Mononuclear cell (primary cell): Measurements from ENCODE around the gene CALML3. TPM values are rescaled to one million over a fixed set of nuclear protein-coding genes. Genes with fewer than 3 reads are reported as not detected.
"Not testable (repeated sequence)": the region's sequence is repeated elsewhere in the genome, so short reads cannot be mapped to it uniquely, and the experiment has no call there.

ENCODE experiments used
- H3K27me3 ChIP-seq: 2 replicates; pipeline ENCODE4 v1.6.0; 2011; ENCODE audit warnings: low read length, control low read depth; ENCODE audit not compliant: insufficient read depth
- H3K4me1 ChIP-seq: 2 replicates; pipeline ENCODE4 v1.5.1; 2011; ENCODE audit warnings: mild to moderate bottlenecking, low read length, control low read depth; ENCODE audit not compliant: insufficient read depth
- H3K4me3 ChIP-seq: 2 replicates; pipeline ENCODE4 v1.5.1; 2011; ENCODE audit warnings: mild to moderate bottlenecking, low read length, moderate library complexity
- H3K9me3 ChIP-seq: 2 replicates; pipeline ENCODE4 v1.5.1; 2011; ENCODE audit warnings: low read depth, mild to moderate bottlenecking, control low read depth, low read length
- total RNA-seq: library from RNA; depleted of rRNA; stranded (reverse); fragments of >200 nt; gene quantifications from one replicate; pipeline ENCODE4 v1.2.3, GENCODE V29; 2012

CALML3 gene
- not detected for total RNA-seq

DNA sequence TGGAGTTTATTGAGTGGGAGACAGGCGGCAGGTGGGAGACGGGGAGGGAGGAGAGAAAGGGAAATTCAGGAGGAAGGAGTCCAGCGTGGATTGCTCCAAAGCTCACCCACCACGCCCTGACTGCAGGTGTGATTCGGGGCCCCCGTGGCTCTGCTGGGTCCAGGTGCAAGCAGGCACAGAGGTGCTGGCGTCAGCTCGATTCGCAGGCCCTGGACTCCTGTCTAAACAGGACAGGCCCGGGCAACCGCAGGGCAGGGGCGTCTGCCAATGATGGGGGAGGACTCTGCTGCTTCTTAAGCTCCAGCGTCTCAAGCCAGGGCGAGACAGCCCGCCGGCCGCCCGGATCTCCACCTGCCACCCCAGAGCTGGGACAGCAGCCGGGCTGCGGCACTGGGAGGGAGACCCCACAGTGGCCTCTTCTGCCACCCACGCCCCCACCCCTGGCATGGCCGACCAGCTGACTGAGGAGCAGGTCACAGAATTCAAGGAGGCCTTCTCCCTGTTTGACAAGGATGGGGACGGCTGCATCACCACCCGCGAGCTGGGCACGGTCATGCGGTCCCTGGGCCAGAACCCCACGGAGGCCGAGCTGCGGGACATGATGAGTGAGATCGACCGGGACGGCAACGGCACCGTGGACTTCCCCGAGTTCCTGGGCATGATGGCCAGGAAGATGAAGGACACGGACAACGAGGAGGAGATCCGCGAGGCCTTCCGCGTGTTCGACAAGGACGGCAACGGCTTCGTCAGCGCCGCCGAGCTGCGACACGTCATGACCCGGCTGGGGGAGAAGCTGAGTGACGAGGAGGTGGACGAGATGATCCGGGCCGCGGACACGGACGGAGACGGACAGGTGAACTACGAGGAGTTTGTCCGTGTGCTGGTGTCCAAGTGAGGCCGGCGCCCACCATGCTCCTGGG lies at the start of gene CALML3:
TSS of gene CALML3 (plus strand) at position 321 of the 920 bp plus-strand sequence. CDS start at position 446, 125 bp downstream.
- no peaks in the 10 kb centered on the region for H3K9me3 ChIP-seq
- H3K4me1 ChIP-seq, result no peaks in the 10 kb centered on the region

GRCh38 chr10:5475088-5475487 lies 49.7 kb upstream of the CALML3 start:
- H3K27me3 ChIP-seq, H3K4me3 ChIP-seq, H3K4me1 ChIP-seq, H3K9me3 ChIP-seq: not testable (repeated sequence)

More for the DNA sequence above, at the start of gene CALML3:
- H3K4me3 ChIP-seq, result no peak within 1 kb of the TSS
- no peaks in the 10 kb centered on the region for H3K27me3 ChIP-seq

DNA sequence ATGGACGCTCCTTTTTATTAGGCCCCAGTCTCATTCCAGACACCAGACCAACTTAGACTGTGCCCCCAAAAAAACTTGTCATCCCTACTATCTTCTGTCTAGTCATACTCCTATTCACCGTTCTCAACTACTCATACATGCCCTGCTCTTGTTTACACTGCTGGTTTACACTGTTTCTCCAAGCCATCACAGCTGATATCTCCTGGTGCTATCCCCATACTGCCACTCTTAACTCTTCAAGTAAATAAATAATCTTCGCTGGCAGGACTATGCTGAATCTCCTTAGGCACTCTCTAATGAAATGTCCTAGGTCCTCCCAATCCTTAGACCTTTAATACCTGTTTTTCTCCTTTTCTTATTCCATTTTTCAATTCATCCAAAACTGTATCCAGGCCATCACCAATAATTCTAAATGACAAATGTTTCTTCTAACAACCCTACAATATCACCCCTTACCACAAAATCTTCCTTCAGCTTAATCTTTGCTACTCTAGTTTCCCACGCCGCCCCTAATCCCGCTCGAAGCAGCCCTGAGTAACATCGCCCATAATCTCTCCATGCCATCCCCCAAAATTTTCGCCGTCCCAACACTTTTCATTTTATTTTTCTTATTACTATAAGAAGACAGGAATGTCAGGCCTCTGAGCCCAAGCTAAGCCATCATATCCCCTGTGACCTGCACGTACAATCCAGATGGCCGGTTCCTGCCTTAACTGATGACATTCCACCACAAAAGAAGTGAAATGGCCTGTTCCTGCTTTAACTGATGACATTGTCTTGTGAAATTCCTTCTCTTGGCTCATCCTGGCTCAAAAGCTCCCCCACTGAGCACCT lies 48.6 kb upstream of the CALML3 start:
- H3K4me3 ChIP-seq, result not testable (repeated sequence)

DNA sequence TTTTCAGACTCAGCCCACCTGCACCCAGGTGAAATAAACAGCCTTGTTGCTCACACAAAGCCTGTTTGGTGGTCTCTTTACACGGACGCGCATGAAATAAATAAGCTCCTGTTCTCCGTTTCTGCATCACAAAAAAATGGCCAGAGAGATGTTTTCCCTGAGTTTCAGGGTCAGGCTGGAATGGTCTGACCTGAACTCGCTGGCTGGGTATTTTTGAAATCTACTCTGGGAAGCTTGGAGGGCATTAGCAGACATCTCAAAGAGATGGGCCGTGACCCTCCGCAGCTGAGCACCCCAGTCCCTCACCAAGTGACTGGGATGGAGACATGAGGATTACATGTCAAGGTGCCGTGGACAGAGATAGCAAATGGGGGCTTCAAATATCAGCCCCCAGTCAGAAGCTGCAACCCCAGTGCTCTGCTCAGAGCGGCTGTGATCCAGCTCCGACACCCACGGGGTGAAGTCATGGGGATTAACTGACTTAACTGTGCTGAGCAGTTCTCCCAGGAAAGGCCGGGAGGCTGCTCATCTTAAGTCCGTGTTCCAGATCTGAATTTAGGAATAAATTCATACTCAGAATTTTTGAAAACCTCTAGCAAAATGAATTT lies 47.7 kb upstream of the CALML3 start:
- H3K4me1 ChIP-seq, result no peaks in the 10 kb centered on the region
- H3K4me3 ChIP-seq, result no peak overlapping the region
- H3K27me3 ChIP-seq, result no peaks in the 10 kb centered on the region
- no peaks in the 10 kb centered on the region for H3K9me3 ChIP-seq

More for the DNA sequence above, 48.6 kb upstream of the CALML3 start:
- not testable (repeated sequence) for H3K9me3 ChIP-seq, H3K27me3 ChIP-seq, H3K4me1 ChIP-seq

DNA sequence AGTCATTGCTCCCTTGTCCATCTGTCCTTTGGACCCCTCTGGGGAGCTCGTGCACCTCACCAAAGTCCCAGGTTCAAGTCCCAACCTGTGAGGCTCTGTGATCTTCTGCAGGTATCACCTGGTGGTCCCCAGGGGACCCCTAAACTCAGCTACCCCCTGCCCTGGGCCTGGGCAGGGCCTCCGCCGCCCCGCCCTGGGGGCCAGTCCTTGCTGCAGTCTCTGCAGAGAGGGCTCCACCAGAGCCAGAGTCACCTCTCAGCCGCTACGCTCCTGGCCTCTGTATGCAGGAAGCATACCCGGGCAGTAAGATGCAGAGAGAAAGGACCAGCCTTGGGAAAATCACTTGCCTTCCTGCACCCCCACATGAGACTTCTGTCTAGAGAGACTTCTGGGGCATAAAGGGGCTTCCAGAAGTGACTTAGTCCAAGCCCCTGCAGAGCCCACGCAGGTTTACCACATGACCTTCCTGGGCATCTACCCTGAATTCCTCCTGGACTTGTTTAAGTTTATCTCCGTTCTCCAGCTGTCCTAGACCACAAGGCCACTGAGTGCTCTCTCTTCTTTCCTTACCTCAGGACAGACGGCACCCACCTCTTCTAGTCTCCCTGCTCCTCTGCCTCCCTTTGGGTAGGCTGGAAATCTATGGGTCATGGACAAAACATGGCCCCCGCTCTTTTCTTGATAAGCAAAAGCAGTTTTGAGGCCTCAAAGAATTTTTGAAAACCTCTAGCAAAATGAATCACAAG lies 46.6 kb upstream of the CALML3 start:
- H3K27me3 ChIP-seq, result no peaks in the 10 kb centered on the region
- H3K9me3 ChIP-seq, result no peaks in the 10 kb centered on the region
- H3K4me1 ChIP-seq, result no peaks in the 10 kb centered on the region
- H3K4me3 ChIP-seq, result no peak overlapping the region

GRCh38 chr10:5478694-5479305 lies 46.0 kb upstream of the CALML3 start:
- H3K4me1 ChIP-seq, result no peaks in the 10 kb centered on the region
- no peaks in the 10 kb centered on the region for H3K9me3 ChIP-seq
- no peaks in the 10 kb centered on the region for H3K27me3 ChIP-seq
- no peak overlapping the region for H3K4me3 ChIP-seq

- Histone ChIP-seq H3K4me1 (no peaks in the 10 kb centered on the region), H3K9me3 (no peaks in the 10 kb centered on the region), H3K27me3 (no peaks in the 10 kb centered on the region), H3K4me3 (no peak overlapping the region)
Observed at GRCh38 chr10:5479481-5480161, 45.1 kb upstream of the CALML3 start.

DNA sequence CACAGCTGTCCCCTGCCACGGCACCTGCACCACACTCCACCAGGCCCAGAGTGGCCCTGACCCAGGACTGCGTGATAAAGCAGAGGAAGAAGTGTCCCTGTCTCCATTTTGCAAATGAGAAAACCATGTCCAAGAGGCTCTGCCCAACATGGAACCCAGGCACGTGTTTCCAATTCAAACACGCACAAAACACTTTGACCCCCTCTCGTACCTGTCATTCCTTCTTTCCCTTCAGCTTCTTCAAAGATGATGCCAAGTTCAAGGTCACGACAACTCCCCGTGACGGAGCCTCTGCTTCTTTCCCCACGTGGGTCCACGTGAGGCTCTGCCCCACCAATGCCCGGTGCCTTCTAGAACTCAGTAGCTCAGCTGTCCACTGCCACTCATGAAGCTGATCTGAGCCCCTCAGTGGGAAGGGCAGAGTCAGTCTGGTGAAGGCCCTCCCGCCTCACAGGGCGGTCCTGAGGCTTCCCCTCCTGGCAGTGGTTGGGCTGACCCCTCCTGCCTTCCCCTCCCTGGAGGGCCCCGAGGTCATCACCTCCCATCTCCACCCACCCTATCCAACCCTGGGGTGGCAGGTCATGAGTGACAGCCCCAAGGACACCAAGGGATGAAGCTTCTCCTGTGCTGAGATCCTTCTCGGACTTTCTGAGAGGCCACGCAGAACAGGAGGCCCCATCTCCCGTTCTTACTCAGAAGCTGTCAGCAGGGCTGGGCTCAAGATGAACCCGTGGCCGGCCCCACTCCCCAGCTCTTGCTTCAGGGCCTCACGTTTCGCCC lies 44.4 kb upstream of the CALML3 start:
- Histone ChIP-seq H3K4me1 (no peaks in the 10 kb centered on the region), H3K9me3 (no peaks in the 10 kb centered on the region), H3K27me3 (no peaks in the 10 kb centered on the region), H3K4me3 (no peak overlapping the region)

- Histone ChIP-seq H3K4me1 (no peaks in the 10 kb centered on the region), H3K27me3 (no peaks in the 10 kb centered on the region), H3K4me3 (no peak overlapping the region), H3K9me3 (no peaks in the 10 kb centered on the region)
Observed at GRCh38 chr10:5481121-5481520, 43.6 kb upstream of the CALML3 start.

GRCh38 chr10:5482016-5482415 lies 42.7 kb upstream of the CALML3 start:
- Histone ChIP-seq H3K4me1 (no peaks in the 10 kb centered on the region), H3K4me3 (no peak overlapping the region), H3K9me3 (no peaks in the 10 kb centered on the region), H3K27me3 (no peaks in the 10 kb centered on the region)

- H3K27me3 ChIP-seq, result no peaks in the 10 kb centered on the region
- H3K4me3 ChIP-seq, result no peak overlapping the region
- H3K4me1 ChIP-seq, result no peaks in the 10 kb centered on the region
- no peaks in the 10 kb centered on the region for H3K9me3 ChIP-seq
Observed at GRCh38 chr10:5484205-5484604, 40.6 kb upstream of the CALML3 start.

GRCh38 chr10:5485290-5485689 lies 39.5 kb upstream of the CALML3 start:
- H3K4me1 ChIP-seq, result no peaks in the 10 kb centered on the region
- H3K4me3 ChIP-seq, result no peak overlapping the region
- H3K27me3 ChIP-seq, result no peaks in the 10 kb centered on the region
- H3K9me3 ChIP-seq, result no peaks in the 10 kb centered on the region
